GM19351 (cell line): ENCODE results near the gene ZNG1F.
"Not testable (repeated sequence)": the region's sequence is repeated elsewhere in the genome, so short reads cannot be mapped to it uniquely, and the experiment has no call there.

ENCODE experiments used
- ATAC-seq: cut with Tn5 transposase; IDR thresholded peaks from one replicate; pipeline ENCODE4 v1.9.1; 2021; ENCODE audit warnings: mild to moderate bottlenecking, moderate library complexity; ENCODE audit not compliant: unreplicated experiment

ZNG1F gene

DNA sequence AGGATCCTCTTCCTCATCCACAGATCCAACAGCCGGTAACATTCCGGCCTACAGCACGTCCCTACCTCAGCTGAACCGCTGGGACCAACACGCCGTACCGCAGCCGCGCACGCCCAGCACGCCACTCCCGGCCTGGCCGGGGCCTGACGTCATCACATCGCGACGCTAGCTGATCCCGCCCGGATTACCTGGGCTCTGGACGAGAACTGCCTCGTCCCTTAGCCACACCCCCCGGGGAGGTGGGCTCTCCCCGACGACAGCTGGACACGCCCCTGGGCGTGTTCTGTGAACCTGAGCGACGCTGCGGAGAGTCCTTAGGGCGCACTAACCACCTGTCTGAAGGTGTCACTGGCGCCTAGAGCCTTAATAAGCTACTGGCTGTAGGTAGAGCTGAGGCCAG lies at the start of gene ZNG1F:
ZNG1F (minus strand) TSS at position 101 of the 400 bp plus-strand sequence; CDS start at position 42, 59 bp downstream.
- not testable (repeated sequence) for ATAC-seq

DNA sequence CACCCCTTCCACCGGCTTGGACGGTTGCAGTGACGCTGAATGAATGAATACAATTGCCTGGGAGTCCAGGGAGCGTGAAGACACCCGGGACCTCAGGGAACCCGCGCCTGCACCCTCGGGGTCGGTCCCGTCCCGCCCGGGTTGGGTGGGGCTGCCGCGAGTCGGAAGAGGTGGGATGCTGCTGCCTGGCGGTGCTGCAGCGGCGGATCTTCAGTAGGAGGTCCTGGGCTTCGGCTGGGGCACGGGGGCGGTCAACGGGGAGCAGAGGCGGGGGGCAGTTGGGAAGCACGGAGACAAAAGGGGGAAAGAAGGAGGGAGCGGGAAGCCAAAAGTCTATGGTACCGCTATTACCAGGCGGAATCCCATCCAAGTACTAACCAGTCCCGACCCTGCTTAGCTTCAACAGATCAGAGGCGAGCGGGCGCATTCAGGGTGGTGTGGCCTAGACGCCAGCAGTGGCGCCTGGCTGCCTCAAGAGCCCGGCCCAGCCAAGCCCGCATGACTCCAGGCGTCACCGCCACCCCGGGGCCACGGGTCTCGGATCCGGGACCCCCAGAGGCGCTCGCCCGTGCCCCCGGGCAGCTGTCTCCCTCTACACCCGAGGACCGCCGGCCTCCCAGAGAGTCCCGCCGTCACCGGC lies 48.1 kb upstream of the ZNG1F start:
- ATAC-seq: not testable (repeated sequence)

DNA sequence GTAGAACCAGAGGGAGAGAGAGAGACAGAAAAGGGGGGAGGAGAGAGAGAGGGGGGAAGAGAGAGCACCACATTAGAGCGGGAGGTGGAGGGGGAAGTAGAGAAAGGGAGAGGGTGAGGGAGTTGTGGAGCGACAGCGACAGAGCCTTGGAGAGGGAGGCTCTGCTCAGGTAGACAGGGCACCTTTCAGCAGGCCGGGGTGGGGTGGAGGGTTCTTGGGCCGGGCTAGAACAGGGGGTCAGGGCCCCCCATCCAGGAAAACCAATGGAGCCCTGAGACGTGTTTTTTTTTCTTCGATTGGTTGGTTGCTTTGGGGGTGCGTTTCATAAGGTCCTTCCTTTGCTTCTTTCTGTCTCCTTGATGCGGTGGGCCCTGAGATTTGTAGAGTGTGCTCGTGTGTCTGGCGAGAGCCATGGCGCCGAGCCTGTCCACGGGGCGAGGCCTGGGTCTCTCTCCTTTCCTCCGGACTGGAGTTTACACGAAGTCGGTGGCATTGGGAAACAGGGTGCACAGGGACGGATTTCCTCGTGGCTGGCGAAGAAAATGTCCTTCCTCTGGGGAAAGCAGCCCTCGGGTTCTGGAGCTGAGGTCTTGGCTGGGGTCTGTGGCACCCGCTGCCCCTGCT lies 47.5 kb upstream of the ZNG1F start:
- not testable (repeated sequence) for ATAC-seq

DNA sequence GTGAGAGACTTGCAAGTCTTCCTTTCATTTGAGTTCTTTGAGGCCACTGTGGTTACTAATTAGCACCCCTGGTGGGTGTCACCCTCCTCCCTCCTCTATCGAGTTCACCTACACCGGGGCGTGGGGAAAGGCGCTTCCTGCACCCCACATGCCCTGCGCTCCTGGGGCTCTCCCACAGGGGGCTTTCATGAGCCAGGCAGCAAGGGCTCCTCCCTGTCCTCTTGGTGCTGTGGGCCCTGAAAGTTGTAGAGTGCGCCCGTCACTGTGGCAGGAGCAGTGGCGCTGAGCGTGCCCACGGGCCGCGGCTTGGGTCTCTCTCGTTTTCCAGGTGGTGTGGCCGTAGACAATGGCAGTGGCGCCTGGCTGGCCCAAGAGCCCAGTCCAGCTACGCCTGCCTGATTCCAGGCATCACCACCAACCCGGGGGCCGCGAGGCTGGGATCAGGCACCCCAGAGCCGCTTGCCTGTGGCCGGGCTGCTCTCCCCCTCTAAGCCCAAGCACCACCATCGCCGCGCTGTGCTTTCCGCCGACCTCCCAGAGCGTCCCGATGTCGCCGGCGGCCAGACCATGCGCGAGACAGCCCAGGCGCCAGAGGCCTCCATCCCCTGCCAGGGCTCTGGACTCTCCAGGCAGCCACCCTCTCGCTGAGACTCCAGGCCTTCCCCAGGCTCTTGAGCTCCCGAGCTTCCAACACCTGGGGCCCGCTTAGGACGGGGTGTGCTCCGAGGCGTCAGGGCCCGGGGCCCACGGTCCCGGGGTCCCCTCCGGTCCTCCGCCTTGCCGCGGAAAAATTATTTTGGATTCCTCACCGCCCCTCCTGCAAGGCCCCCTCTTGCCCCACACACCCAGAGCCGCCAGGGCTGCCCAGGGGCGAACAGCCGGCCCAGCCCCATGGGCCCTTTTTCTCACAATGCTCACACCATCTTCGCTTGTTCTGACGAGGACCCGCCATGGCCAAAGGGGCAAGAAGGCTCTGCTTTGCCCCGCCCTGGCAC lies 46.0 kb upstream of the ZNG1F start:
- ATAC-seq: peak; percentile 100

GRCh38 chr9:41234221-41234620 lies 45.1 kb upstream of the ZNG1F start:
- not testable (repeated sequence) for ATAC-seq

DNA sequence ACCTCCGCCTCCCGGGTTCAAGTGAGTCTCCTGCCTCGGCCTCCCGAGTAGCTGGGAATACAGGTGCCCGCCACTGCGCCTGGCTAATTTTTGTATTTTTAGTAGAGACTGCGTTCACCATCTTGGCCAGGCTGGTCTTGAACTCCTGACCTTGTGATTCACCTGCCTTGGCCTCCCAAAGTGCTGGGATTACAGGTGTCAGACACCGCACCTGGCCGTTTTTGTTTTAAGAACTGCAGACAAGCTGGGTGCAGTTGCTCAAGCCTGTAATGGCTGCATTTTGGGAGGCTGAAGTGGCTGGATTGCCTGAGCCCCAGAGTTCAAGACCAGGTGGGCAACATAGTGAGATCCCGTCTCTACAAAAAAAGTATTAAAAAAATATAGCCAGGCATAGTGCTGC lies 43.2 kb upstream of the ZNG1F start:
- ATAC-seq: not testable (repeated sequence)

- ATAC-seq: not testable (repeated sequence)
Observed at GRCh38 chr9:41230418-41230817, 41.3 kb upstream of the ZNG1F start.

- no peak for ATAC-seq
Observed at GRCh38 chr9:41229408-41230401, 40.6 kb upstream of the ZNG1F start.

DNA sequence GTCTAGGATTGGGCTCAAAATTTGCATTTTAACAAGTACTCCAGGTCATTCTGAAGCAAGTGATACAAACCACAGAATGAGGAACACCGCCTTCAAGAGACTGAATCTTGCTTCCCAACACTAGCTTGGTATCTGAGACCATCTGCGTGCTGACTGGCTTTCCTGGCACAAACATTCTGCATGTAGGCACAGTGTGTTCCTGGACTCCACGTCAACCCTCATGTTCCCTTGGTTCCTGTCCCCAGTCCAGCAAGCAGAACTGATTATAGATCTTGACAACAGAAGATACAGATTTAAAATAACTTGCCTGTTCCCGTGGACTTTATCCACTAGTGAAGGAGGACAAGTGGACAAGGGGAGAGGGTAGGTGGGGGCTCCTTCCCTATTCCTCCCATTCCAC lies 30.7 kb upstream of the ZNG1F start:
- not testable (repeated sequence) for ATAC-seq

DNA sequence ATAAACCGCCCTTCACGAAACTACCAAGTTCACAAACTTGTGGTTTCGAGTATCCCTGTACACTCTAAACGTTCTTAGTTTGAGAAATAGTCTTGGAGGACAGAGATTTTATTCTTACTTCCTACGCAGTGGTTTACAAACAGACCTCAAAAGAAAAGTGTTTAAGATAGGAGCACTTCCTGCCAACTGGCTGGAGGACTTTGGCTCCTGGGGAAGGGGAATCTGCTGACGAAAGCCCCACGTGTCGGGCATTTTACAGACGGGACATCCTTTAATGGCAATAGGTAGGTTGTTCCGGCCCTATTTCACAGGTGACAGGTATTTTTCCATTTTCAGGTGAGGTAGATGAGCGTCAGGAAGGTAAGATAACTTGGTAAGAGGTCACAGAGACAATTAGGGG lies 678 bp downstream of the ZNG1F start:
- ATAC-seq: not testable (repeated sequence)

- not testable (repeated sequence) for ATAC-seq
Observed at GRCh38 chr9:41174994-41175393, 14.1 kb downstream of the ZNG1F start.

DNA sequence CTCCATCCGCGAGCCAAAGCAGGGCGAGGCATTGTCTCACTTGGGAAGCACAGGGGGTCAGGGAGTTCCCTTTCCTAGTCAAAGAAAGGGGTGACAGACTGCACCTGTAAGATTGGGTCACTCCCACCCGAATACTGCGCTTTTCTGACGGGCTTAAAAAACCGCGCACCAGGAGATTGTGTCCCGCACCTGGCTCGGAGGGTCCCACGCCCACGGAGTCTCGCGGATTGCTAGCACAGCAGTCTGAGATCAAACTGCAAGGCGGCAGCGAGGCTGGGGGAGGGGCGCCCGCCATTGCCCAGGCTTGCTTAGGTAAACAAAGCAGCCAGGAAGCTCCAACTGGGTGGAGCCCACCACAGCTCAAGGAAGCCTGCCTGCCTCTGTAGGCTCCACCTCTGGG lies 39.0 kb downstream of the ZNG1F start:
- not testable (repeated sequence) for ATAC-seq

DNA sequence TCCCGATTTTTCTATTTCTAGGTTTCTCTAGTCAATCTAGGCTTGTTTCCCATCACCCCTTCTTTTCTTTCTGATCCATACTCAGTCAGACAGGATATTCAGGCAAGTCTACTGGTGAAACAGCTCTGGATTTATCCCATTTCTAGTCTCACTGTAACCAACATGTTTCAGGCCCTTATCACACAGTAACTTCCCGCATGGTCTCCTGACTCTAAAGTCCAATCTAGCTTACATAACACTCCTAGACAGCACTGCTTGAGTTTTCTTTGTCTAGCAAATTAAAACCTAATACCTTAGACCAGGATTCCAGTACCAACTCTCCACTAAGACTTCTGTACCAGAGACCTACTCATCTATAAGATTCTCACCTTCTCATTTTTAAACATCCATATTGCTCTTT lies 47.2 kb downstream of the ZNG1F start:
- ATAC-seq: not testable (repeated sequence)

GRCh38 chr9:41128581-41128980 lies 60.5 kb downstream of the ZNG1F start, which contains the start of gene FOXD4L6:
TSS of gene FOXD4L6 (minus strand) at chr9:41128681. CDS start at chr9:41128383, 298 bp downstream.
- not testable (repeated sequence) for ATAC-seq

DNA sequence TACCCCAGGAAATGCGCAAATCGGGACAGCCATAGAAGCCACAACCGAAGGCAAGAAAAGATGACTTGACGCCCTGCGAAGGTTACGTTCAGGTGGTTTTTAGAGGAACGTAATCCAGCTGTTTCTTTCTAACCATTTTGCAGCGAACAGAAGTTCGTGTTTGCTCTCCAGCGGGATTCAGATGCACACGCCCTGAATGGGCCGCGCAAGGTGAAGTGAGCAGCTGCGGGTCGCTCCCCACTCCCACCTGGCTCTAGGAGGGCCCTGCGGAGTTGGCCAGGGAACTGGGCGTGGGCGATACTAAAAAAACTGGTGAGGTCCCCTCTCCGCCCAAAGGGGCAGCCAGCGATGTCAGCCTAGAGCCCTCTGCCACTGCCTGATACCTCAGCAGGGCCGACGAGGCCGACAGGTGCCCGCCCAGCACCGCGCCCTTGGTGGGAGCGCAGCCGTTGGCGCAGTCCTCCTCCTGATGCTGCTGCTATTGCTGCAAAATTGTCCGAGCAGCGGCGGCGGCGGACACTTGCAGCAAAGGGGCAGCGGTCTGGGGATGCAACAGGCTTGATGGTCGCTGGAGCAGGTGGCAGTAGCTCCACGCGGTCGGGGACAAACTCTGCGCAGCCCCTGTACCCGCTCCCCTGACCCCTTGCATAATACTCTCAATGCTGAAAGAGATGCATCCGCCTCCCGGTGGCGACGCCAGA lies 62.2 kb downstream of the ZNG1F start:
- not testable (repeated sequence) for ATAC-seq

DNA sequence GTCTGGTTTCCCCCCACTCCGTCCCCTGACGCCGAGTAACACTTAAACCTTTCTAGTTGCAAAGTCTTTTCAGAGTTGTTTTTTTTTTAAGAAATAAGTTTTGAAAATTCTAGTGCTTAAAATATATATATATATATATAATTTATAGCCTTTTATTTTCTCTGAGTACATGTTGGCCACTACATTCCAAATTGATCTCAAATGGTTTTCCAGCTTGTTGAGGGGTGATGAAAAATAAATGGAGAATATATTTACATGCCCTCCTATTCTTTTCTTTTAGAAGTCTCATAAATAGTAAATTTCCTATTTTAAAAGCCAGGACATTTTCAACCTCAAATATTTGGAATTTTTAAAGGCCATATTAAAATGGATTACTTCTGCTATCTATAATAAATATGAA lies 63.2 kb downstream of the ZNG1F start:
- ATAC-seq: not testable (repeated sequence)

DNA sequence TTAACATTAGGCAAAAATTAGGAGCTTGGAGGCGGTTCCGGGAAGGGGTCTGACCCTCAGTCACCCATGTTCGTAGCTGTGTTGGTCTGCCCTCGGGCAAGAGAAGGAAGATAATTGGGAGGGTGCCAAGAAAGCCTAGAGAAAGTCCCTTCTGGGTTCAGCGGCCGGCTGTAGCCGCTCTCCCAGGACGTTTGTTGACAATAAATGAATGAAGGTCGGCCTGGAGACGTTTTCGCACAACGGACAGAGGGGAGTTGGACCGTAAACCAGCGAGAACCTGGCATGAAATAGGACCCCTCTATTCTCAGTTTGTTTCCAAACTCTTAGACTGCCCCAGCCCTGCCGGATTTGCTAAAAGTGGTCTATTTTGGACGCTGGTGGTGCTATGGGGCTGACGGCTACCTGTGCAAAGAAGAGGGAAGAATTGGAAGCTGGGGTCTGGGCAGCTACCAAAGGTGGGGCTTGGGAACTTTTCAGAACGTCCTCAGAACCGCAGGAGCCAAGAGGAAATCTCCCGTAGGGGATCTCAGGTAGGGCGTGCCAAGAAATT lies 63.9 kb downstream of the ZNG1F start:
- ATAC-seq: not testable (repeated sequence)

DNA sequence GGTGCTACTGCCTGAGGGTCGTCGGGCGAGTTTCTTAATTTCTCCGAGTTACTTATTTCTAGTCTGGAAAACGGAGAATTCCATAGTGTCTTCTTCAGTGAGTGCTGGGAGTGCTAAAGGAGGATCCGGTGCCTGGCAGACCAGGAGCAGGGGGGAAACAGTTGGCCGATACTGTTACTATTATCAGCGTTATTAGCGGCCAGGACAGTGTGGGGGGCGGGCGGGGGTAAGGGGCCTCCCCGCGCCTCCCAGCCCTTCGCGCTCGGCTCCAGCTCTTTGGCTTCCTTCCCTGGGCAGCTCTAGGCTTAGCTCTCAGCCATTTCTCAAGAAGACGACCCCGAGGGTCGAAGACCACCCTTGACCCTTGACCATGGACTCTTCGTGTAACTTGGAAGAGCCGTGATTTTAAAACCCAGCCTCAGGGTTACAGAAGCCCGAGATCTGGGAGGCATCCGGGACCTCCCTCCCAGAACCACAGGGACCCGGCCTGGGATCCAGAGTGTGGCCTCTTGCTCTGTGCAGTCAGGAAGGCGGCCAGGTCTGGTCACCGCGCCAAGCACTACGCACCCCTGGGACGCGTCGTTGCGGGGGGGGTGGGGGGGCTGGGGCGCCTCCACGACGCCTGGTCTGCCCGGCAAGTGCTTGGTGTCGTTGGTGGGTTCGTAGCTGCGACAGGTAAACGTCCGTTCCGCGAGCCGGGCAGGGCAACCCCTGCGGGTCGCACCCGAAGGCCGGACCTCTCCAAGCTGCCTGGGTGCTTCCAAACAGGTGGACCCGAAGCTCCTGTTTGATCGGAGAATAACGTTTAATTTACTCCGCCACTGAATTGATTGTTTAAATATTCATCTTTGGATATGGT lies 64.6 kb downstream of the ZNG1F start:
- not testable (repeated sequence) for ATAC-seq
